Astrocyte of the spinal cord (primary cell): ENCODE measurements around the gene HERC3.

Experiments
- DNase-seq: peaks from one replicate; pipeline ENCODE4 v3.0.0; 2011; ENCODE audit warnings: low read depth, low spot score
- H3K4me3 ChIP-seq: 2 replicates; pipeline ENCODE4 v1.5.1; 2011; ENCODE audit warnings: low read depth, mild to moderate bottlenecking, low read length, moderate library complexity
- in situ Hi-C: cut with HindIII; loops from 2 replicates; pipeline ENCODE4 v1.10.0; 2017; ENCODE audit warnings: low sequenced_read_pairs
- TF ChIP-seq, protein P1 (sequence below): IDR thresholded peaks from 2 replicates; pipeline ENCODE4 v1.5.1; 2012; ENCODE audit warnings: low read depth, mild to moderate bottlenecking, low read length, inconsistent platforms

Gene HERC3

DNA sequence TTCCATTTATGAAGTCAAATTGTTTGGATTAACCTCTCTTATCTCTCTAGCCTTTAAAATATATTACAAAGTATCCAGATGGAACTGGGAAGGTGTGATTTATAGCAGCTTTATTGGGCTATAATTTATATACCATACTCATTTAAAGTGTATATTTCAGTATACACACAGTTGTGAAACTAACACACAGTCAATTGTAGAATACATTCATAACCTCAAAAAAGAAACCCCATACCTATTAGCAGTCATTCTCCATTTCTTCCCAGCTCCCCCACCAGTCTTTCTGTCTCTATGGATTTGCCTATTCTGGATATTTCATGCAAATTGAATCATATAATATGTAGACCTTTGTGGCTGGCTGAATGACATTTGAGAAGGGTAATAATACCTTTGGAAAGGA, 112.9 kb downstream of the HERC3 start:
- in situ Hi-C loops: no loop called here
- H3K4me3 ChIP-seq: no peak overlapping the region
- DNase-seq: no peak

DNA sequence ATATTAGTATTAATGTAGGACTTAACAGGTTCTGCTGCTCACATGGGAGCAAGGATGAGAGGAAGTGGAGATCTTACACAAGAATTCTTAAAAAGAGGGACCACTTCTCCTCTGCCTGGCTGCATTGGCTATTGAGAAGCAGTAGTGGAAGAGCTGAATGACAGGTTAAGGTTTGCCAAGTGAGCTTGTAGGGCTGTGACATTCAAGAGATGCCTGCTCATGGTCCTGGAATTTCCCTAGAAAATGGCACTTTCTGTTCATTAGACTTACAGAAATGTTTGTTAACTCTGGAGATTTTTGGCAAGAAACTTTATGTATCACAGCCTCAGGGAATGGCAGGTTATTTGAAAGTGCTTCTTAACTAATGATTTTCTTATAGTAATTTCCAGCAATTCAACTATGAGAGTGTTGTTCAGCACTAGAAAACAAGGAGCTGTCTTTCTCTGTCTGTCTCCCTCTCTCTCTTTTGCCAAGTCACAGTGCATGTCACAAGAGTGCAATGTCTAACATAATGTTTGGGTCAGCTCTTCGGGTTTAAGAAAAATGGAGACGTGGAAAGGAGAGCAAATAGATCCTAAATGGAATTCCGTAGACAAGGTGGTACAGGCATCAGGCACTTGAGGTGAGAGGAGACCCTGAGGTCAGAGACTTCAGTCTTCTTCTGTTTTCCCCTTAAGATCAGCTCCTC, 113.7 kb downstream of the HERC3 start:
- H3K4me3 ChIP-seq: no peak overlapping the region
- in situ Hi-C loops: no loop called here
- TF ChIP-seq, protein P1, sequence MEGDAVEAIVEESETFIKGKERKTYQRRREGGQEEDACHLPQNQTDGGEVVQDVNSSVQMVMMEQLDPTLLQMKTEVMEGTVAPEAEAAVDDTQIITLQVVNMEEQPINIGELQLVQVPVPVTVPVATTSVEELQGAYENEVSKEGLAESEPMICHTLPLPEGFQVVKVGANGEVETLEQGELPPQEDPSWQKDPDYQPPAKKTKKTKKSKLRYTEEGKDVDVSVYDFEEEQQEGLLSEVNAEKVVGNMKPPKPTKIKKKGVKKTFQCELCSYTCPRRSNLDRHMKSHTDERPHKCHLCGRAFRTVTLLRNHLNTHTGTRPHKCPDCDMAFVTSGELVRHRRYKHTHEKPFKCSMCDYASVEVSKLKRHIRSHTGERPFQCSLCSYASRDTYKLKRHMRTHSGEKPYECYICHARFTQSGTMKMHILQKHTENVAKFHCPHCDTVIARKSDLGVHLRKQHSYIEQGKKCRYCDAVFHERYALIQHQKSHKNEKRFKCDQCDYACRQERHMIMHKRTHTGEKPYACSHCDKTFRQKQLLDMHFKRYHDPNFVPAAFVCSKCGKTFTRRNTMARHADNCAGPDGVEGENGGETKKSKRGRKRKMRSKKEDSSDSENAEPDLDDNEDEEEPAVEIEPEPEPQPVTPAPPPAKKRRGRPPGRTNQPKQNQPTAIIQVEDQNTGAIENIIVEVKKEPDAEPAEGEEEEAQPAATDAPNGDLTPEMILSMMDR: no peak
- peak; percentile 23 for DNase-seq

More for the DNA sequence above, 112.9 kb downstream of the HERC3 start:
- TF ChIP-seq, protein P1: no peak

DNA sequence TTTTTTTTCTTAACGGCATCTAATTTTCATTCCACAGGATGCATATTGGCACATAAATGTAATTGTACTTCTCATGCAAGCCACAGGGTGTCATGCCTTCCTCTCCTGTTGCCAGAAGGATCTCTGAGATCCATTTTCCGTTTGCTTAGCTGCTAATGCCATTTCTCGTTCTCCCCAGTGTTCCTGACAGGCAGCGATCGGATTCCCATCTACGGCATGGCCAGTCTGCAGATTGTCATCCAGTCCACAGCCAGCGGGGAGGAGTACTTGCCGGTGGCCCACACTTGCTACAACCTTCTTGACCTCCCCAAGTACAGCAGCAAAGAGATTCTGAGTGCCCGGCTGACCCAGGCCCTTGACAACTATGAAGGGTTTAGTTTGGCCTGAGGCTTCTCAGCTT, 114.3 kb downstream of the HERC3 start:
- DNase-seq: peak; percentile 71
- in situ Hi-C loops: no loop called here

DNA sequence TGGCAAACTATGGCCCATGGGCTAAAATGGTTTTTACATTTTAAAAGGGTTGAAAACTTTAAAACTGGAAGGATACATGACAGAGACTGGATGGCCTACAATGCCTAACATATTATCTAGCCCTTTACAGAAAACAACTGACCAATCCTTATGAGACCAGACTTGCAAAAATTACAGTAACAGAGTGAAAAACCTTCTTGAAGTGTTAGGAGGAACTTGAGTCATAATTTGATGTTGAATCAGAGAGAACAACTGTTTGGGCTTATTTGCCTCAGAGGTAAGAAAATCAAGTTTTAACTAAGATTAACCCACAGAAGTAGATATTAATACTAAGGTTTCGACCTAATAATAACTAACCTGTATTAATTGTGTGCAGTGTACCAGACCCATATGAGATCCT, 117.7 kb downstream of the HERC3 start:
- no peak overlapping the region for H3K4me3 ChIP-seq
- in situ Hi-C loops: no loop called here
- no peak for DNase-seq
- TF ChIP-seq, protein P1: no peak

More for the DNA sequence above, 114.3 kb downstream of the HERC3 start:
- TF ChIP-seq, protein P1: peak; percentile 63
- no peak overlapping the region for H3K4me3 ChIP-seq

DNA sequence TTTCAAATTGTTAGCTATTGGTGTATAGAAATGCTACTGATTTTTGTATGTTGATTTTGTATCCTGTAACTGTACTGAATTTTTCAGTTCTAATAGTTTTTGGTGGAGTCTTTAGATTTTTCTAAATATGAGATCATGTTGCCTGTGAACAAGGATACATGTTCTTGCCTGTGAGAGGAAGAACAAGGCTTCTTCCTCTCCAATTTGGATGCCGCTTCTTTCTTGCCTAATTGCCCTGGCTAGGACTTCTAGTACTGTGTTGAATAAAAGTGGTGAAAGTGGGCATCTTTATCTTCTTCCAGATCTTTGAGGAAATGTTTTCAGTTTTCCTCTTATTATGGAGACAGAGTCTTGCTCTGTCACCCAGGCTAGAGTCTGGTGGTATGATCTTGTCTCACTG, 121.5 kb downstream of the HERC3 start:
- no peak overlapping the region for H3K4me3 ChIP-seq
- TF ChIP-seq, protein P1: no peak
- no peak for DNase-seq
- in situ Hi-C loops: no loop called here

DNA sequence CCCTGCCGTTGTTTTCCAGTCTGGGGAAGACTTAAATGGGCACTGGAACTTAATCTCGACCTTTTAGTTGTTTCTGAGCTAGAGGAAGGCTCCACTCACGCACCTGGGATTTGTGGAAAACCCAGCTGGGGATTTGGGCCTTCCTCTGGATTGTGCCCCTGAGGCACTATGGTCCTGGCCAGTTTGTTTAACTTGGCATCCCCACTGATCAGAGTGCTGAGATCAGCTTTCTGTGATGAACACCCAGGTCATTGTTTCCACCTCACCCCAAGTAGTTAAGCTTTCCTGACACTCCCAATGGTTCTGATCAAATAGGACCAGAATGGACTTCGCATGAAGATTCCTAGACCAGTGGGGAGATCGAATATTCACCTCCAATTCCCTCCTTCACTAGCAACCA, 125.8 kb downstream of the HERC3 start:
- in situ Hi-C loops: no loop called here
- TF ChIP-seq, protein P1: no peak
- DNase-seq: no peak
- no peak overlapping the region for H3K4me3 ChIP-seq
